HCT116 (cell line): ENCODE data around the gene GNG7.

ENCODE experiments used
- CBX3 ChIP-seq: IDR thresholded peaks from 2 replicates; pipeline ENCODE4 v1.6.1; 2012; ENCODE audit warnings: low read depth
- EZH2 ChIP-seq: fragments of 200-600 bp; sonication (generic); IDR thresholded peaks from 2 replicates; pipeline ENCODE4 v1.6.1; 2017; ENCODE audit warnings: antibody characterized with exemption, mixed run types
- EZH2phosphoT487 ChIP-seq: fragments of 200-600 bp; IDR thresholded peaks from 2 replicates; pipeline ENCODE4 v1.6.1; 2018; ENCODE audit warnings: antibody characterized with exemption, borderline replicate concordance
- POLR2A ChIP-seq: IDR thresholded peaks from 2 replicates; pipeline ENCODE4 v1.7.0; 2011; ENCODE audit warnings: borderline replicate concordance; ENCODE audit not compliant: insufficient read depth, insufficient read length; ENCODE audit errors: extremely low read depth
- RAD21 ChIP-seq: IDR thresholded peaks from 2 replicates; pipeline ENCODE4 v1.6.1; 2012; ENCODE audit warnings: low read depth, mild to moderate bottlenecking
- SP1 ChIP-seq: IDR thresholded peaks from 2 replicates; pipeline ENCODE4 v1.6.1; 2012; ENCODE audit warnings: low read depth
- TCF7L2 ChIP-seq: IDR thresholded peaks from 2 replicates; pipeline ENCODE4 v1.7.0; 2011; ENCODE audit warnings: borderline replicate concordance, inconsistent platforms; ENCODE audit not compliant: insufficient read depth, insufficient read length; ENCODE audit errors: extremely low read depth
- YY1 ChIP-seq: IDR thresholded peaks from 2 replicates; pipeline ENCODE4 v1.6.1; 2011; ENCODE audit warnings: low read length, low read depth, moderate library complexity, mild to moderate bottlenecking; ENCODE audit not compliant: insufficient replicate concordance; ENCODE audit errors: extremely low read depth
- TF ChIP-seq, protein P1 (sequence below), 3 experiments: fragments of 200-600 bp in 1 of 3; sonication (generic) in 1 of 3; IDR thresholded peaks in 2 of 3; conservative IDR thresholded peaks in 1 of 3; 2 replicates each; pipeline ENCODE4 v1.5.1; 2012 to 2017; ENCODE audit warnings: low read depth in 2 of 3, low read length in 2 of 3, antibody characterized with exemption in 1 of 3, borderline replicate concordance in 1 of 3, control low read depth in 1 of 3, mild to moderate bottlenecking in 1 of 3, mixed read lengths in 1 of 3, mixed run types in 1 of 3, moderate library complexity in 1 of 3; ENCODE audit not compliant: insufficient read depth in 1 of 3
- TF ChIP-seq, protein P2 (sequence below): IDR thresholded peaks from 2 replicates; pipeline ENCODE4 v1.6.1; 2012

DNA sequence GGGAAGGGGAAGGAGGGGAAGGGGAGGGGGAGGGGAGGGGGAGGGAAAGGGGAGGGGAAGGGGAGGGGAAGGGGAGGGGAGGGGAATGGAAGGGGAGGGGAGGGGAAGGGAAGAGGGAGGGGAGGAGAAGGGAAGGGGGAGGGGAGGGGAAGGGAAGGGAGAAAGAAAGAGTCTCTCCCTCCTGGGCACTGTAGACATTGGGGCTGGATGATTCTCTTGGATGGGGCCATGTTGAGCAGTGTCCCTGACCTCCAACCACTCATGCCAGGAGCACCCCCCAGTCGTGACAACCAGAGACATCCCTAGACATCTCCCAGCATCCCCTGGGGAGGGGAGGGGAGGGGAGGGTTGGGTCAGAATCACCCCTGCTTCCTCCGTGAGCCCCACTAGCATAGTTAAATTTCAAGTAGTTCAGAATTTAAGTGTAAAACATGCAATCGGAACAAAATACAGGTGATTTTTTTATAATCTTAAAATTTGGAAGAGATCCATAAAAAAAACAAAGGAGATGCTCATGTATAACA is 64.0 kb downstream of the GNG7 start:
- no peak for TF ChIP-seq POLR2A
- TF ChIP-seq, protein P1, sequence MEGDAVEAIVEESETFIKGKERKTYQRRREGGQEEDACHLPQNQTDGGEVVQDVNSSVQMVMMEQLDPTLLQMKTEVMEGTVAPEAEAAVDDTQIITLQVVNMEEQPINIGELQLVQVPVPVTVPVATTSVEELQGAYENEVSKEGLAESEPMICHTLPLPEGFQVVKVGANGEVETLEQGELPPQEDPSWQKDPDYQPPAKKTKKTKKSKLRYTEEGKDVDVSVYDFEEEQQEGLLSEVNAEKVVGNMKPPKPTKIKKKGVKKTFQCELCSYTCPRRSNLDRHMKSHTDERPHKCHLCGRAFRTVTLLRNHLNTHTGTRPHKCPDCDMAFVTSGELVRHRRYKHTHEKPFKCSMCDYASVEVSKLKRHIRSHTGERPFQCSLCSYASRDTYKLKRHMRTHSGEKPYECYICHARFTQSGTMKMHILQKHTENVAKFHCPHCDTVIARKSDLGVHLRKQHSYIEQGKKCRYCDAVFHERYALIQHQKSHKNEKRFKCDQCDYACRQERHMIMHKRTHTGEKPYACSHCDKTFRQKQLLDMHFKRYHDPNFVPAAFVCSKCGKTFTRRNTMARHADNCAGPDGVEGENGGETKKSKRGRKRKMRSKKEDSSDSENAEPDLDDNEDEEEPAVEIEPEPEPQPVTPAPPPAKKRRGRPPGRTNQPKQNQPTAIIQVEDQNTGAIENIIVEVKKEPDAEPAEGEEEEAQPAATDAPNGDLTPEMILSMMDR (IDR thresholded peaks at IDR 0.05 in 2 of 3, conservative IDR thresholded peaks at IDR 0.05 in 1 of 3; ENCODE audit: borderline replicate concordance in 1 of 3, insufficient read depth in 1 of 3, low read depth in 2 of 3, low read length in 2 of 3), result no peak
- no peak for TF ChIP-seq EZH2
- no peak for TF ChIP-seq RAD21
- no peak for TF ChIP-seq TCF7L2
- no peak for TF ChIP-seq EZH2phosphoT487
- TF ChIP-seq, protein P2, sequence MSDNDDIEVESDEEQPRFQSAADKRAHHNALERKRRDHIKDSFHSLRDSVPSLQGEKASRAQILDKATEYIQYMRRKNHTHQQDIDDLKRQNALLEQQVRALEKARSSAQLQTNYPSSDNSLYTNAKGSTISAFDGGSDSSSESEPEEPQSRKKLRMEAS, result no peak
- no peak for TF ChIP-seq SP1
- TF ChIP-seq CBX3, result no peak
- TF ChIP-seq YY1, result no peak
